ENCODE results near the gene CDC20. TPM values are rescaled to one million over a fixed set of nuclear protein-coding genes. Genes with fewer than 3 reads are reported as not detected.

Gene CDC20
- total and polyA plus RNA-seq, 2 of the 4 experiments (the other 2 are of a cell fraction) = 103 to 107 TPM

GRCh38 chr1:43319766-43320165, 39.0 kb upstream of the CDC20 start:
- Histone ChIP-seq H3K27me3 (ENCODE audit: control insufficient read depth, insufficient read depth, low read length) (no peaks in the 10 kb centered on the region), H2BK120ac (ENCODE audit: low read depth, low read length) (no peak overlapping the region), H3K4me1 (ENCODE audit: control insufficient read depth, insufficient read depth, low read length) (peaks cover 6% of the 10 kb centered on the region), H2AK9ac (replicated peaks; ENCODE audit: low read depth, low read length, poor library complexity) (no peak overlapping the region), H2AFZ (replicated peaks; ENCODE audit: low read length, poor library complexity) (no peak overlapping the region), H2AK5ac (ENCODE audit: low read depth, low read length) (no peak overlapping the region), H2BK5ac (ENCODE audit: low read depth, low read length, poor library complexity, severe bottlenecking) (no peak overlapping the region), H2BK15ac (ENCODE audit: low read depth, low read length) (no peak overlapping the region), H3K4me2 (ENCODE audit: low read depth, low read length) (no peak overlapping the region), H4K20me1 (ENCODE audit: insufficient read depth, low read length) (no peaks in the 10 kb centered on the region), H3K79me1 (ENCODE audit: low read depth in 1 of 2, low read length in 2 of 2) (no peaks in the 10 kb centered on the region), H3K14ac (replicated peaks; ENCODE audit: low read depth, low read length) (no peak overlapping the region), H3K9ac (ENCODE audit: low read depth, low read length) (no peak overlapping the region), H3K4ac (ENCODE audit: low read depth, low read length) (no peak overlapping the region), H3K18ac (ENCODE audit: low read depth, low read length) (no peak overlapping the region), H4K8ac (ENCODE audit: low read depth in 2 of 2, low read length in 2 of 2) (no peak overlapping the region), H3K23ac (ENCODE audit: low read depth, low read length) (no peak overlapping the region), H3K27ac (ENCODE audit: insufficient read depth, low read length) (no peak overlapping the region), H3K56ac (ENCODE audit: extremely low read depth, insufficient read depth, low read length) (no peak overlapping the region), H2BK20ac (ENCODE audit: low read depth, low read length) (no peak overlapping the region), H3K4me3 (ENCODE audit: insufficient read depth, low read depth, low read length) (no peak overlapping the region), H4K91ac (ENCODE audit: insufficient read depth, low read depth, low read length) (no peak overlapping the region), H3K36me3 (ENCODE audit: control insufficient read depth, insufficient read depth, low read length) (no peaks in the 10 kb centered on the region), H4K5ac (ENCODE audit: low read depth, low read length) (no peak overlapping the region), H3K9me3 (ENCODE audit: control insufficient read depth, insufficient read depth, low read length) (no peaks in the 10 kb centered on the region), H3K9me1 (ENCODE audit: insufficient read depth, low read length) (peaks cover 3% of the 10 kb centered on the region; the same call in 1 of the 2 replicates)
- in situ Hi-C loops (cut with MboI; ENCODE audit: low sequenced_read_pairs) = no loop called here
- no peak for TF ChIP-seq RAD21 (IDR thresholded peaks at IDR 0.05; ENCODE audit: low read length)
- TF ChIP-seq MAFK (IDR thresholded peaks at IDR 0.05; ENCODE audit: low read depth, low read length) = no peak
- no peak for TF ChIP-seq CTCF (conservative IDR thresholded peaks at IDR 0.05; ENCODE audit: low read depth, low read length)
- TF ChIP-seq BHLHE40 (IDR thresholded peaks at IDR 0.05; ENCODE audit: low read depth, low read length) = no peak
- TF ChIP-seq NFE2L2 (IDR thresholded peaks at IDR 0.05; ENCODE audit: low read depth, low read length) = no peak
- no peak for TF ChIP-seq POLR2A (IDR thresholded peaks at IDR 0.05; ENCODE audit: low read depth, low read length)
- TF ChIP-seq ELK1 (IDR thresholded peaks at IDR 0.05; ENCODE audit: borderline replicate concordance, low read depth, low read length) = no peak
- no peak for TF ChIP-seq USF2 (IDR thresholded peaks at IDR 0.05; ENCODE audit: low read depth, low read length)
- TF ChIP-seq FOS (IDR thresholded peaks at IDR 0.05; ENCODE audit: low read depth, low read length) = no peak
- TF ChIP-seq SMC3 (IDR thresholded peaks at IDR 0.05; ENCODE audit: low read depth, low read length) = no peak
- TF ChIP-seq CHD1 (IDR thresholded peaks at IDR 0.05; ENCODE audit: low read depth, low read length) = no peak
- TF ChIP-seq RCOR1 (IDR thresholded peaks at IDR 0.05; ENCODE audit: insufficient replicate concordance, low read length) = no peak
- TF ChIP-seq CEBPB (IDR thresholded peaks at IDR 0.05; ENCODE audit: low read depth, low read length) = no peak
- TF ChIP-seq MXI1 (IDR thresholded peaks at IDR 0.05; ENCODE audit: borderline replicate concordance, low read depth, low read length) = no peak
- TF ChIP-seq MAZ (IDR thresholded peaks at IDR 0.05; ENCODE audit: borderline replicate concordance, low read depth, low read length) = no peak
- no peak for TF ChIP-seq RFX5 (IDR thresholded peaks at IDR 0.05; ENCODE audit: low read depth, low read length)
- ATAC-seq (ENCODE audit: low read depth) (no peak), DNase-seq (no peak)
- dilution Hi-C loops (cut with HindIII; ENCODE audit: low sequenced_read_pairs, unreplicated experiment) = no loop called here
- intact Hi-C loops (cut with micrococcal nuclease) = no loop called here
- POLR2A ChIA-PET (ENCODE audit: unreplicated experiment) = no interaction called here
- no TSS peak for BruUV-seq (replicated peaks)
- WGBS, 2 experiments (ENCODE audit: extremely low coverage in 2 of 2, insufficient read length in 1 of 2) = no CpG with 5 or more reads among the region's 3 CpGs
- CTCF ChIA-PET = no interaction called here

Measured in IMR-90 (cell line).